B cell (primary cell): ENCODE measurements around the gene CACNA2D3. TPM values are rescaled to one million over a fixed set of nuclear protein-coding genes. Genes with fewer than 3 reads are reported as not detected.

Experiments
- ATAC-seq: fragments of 200-7000 bp; cut with Tn5 transposase; one replicate; pipeline ENCODE4 v1.10.0; 2021; ENCODE audit warnings: low read depth, mild to moderate bottlenecking, moderate number of reproducible peaks, moderate library complexity
- CTCF ChIA-PET: fragments of 350-600 bp; sonication (Branson Sonifier 250); formaldehyde crosslinking; loops from one replicate; lab custom pipeline; 2021; ENCODE audit warnings: antibody characterized with exemption, inconsistent platforms; lab: Charles Lee
- POLR2A ChIA-PET: fragments of 350-600 bp; sonication (Branson Sonifier 250); formaldehyde crosslinking; loops from one replicate; lab custom pipeline; 2021; ENCODE audit warnings: antibody characterized with exemption; lab: Charles Lee
- DNase-seq: peaks from one replicate; pipeline ENCODE4 v3.0.0; 2013
- H2AFZ ChIP-seq: 2 replicates; pipeline ENCODE4 v1.6.1; 2012; ENCODE audit warnings: mild to moderate bottlenecking, low read depth, low read length; ENCODE audit not compliant: insufficient read depth, poor library complexity, severe bottlenecking
- H3K27ac ChIP-seq, 2 donors: 1 replicate in 1 of 2; 2 replicates in 1 of 2; pipeline ENCODE4 v1.5.1; 2012 to 2013; ENCODE audit warnings: low read length in 2 of 2, mild to moderate bottlenecking in 2 of 2, moderate library complexity in 1 of 2
- H3K27me3 ChIP-seq, 4 experiments: fragments of 200-600 bp in 1 of 4; sonication (generic) in 1 of 4; replicated peaks in 1 of 4; 1 replicate in 2 of 4; 2 replicates in 2 of 4; pipeline versions ENCODE4 v1.6.1 to v1.7.0; 2013 to 2016; ENCODE audit warnings: low read length in 3 of 4, mild to moderate bottlenecking in 2 of 4, mixed read lengths in 1 of 4, moderate library complexity in 1 of 4; ENCODE audit not compliant: insufficient read depth in 4 of 4, control insufficient read depth in 3 of 4; ENCODE audit errors: control extremely low read depth in 1 of 4
- H3K36me3 ChIP-seq, 2 experiments: replicated peaks in 1 of 2; 1 replicate in 1 of 2; 2 replicates in 1 of 2; pipeline versions ENCODE4 v1.6.1 to v1.7.1; 2013; ENCODE audit warnings: low read length in 1 of 2; ENCODE audit not compliant: insufficient read depth in 2 of 2, control insufficient read depth in 1 of 2; ENCODE audit errors: control extremely low read depth in 1 of 2, extremely low read depth in 1 of 2
- H3K4me1 ChIP-seq, 2 donors: fragments of 200-600 bp in 1 of 2; sonication (generic) in 1 of 2; 1 replicate in 1 of 2; 2 replicates in 1 of 2; pipeline versions ENCODE4 v1.5.1 to v1.6.1; 2013 to 2017; ENCODE audit warnings: low read length in 2 of 2; ENCODE audit not compliant: control insufficient read depth in 2 of 2, insufficient read depth in 2 of 2
- H3K4me2 ChIP-seq: replicated peaks from 2 replicates; pipeline ENCODE3; 2012; ENCODE audit warnings: mild to moderate bottlenecking, low read depth, low read length; ENCODE audit not compliant: poor library complexity, severe bottlenecking
- H3K4me3 ChIP-seq, 5 experiments: fragments of 200-600 bp in 1 of 5; sonication (generic) in 1 of 5; 1 replicate in 3 of 5; 2 replicates in 2 of 5; pipeline versions ENCODE4 v1.5.1 to v1.7.0; 2011 to 2016; ENCODE audit warnings: low read length in 4 of 5, mild to moderate bottlenecking in 4 of 5, low read depth in 2 of 5, control low read depth in 1 of 5, moderate library complexity in 1 of 5; ENCODE audit not compliant: insufficient read depth in 1 of 5; ENCODE audit errors: control extremely low read depth in 1 of 5, extremely low read depth in 1 of 5
- H3K79me2 ChIP-seq: fragments of 200-600 bp; sonication (generic); one replicate; pipeline ENCODE4 v1.6.0; 2016; ENCODE audit warnings: low read length; ENCODE audit not compliant: control insufficient read depth, insufficient read depth
- H3K9ac ChIP-seq: fragments of 200-600 bp; sonication (generic); 2 replicates; pipeline ENCODE4 v1.6.1; 2017; ENCODE audit warnings: mild to moderate bottlenecking, low read length, moderate library complexity
- H3K9me3 ChIP-seq, 3 donors: one replicate each; pipeline versions ENCODE4 v1.6.1 to v1.7.1; 2013; ENCODE audit warnings: low read length in 2 of 3; ENCODE audit not compliant: control insufficient read depth in 2 of 3, insufficient read depth in 1 of 3; ENCODE audit errors: control extremely low read depth in 1 of 3
- H4K20me1 ChIP-seq: 2 replicates; pipeline ENCODE4 v1.6.0; 2012; ENCODE audit warnings: mild to moderate bottlenecking, low read length; ENCODE audit not compliant: insufficient read depth, control insufficient read depth, poor library complexity, severe bottlenecking
- H3K27ac Mint-ChIP-seq: one replicate; pipeline ENCODE4 v1.8.0; 2021; ENCODE audit warnings: mixed read lengths
- H3K27me3 Mint-ChIP-seq: one replicate; pipeline ENCODE4 v1.8.0; 2021; ENCODE audit warnings: mixed read lengths
- H3K4me1 Mint-ChIP-seq: one replicate; pipeline ENCODE4 v1.8.0; 2021; ENCODE audit warnings: mixed read lengths
- H3K4me3 Mint-ChIP-seq: one replicate; pipeline ENCODE4 v1.8.0; 2021; ENCODE audit warnings: mixed read lengths
- H3K9me3 Mint-ChIP-seq: one replicate; pipeline ENCODE4 v1.8.0; 2022; ENCODE audit warnings: mixed read lengths; ENCODE audit not compliant: insufficient read depth
- CTCF ChIP-seq: fragments of 200-600 bp; IDR thresholded peaks from one replicate; pipeline ENCODE4 v1.8.0; 2022; ENCODE audit warnings: antibody characterized with exemption, mild to moderate bottlenecking
- EZH2 ChIP-seq: IDR thresholded peaks from 2 replicates; pipeline ENCODE4 v1.6.1; 2012; ENCODE audit warnings: borderline replicate concordance, low read depth, mild to moderate bottlenecking, moderate library complexity, low read length; ENCODE audit not compliant: insufficient read depth, poor library complexity, severe bottlenecking
- WGBS: methylation state at CpG from one replicate; pipeline ENCODE4 v1.1.5; 2013; ENCODE audit warnings: missing lambda C conversion rate; ENCODE audit not compliant: insufficient coverage; 5-methylcytosine and 5-hydroxymethylcytosine counted together
- intact Hi-C: fragments of 100-400 bp; cut with micrococcal nuclease; formaldehyde crosslinking; loops from one replicate; pipeline ENCODE4 v1.10.0; 2022
- polyA plus RNA-seq: library from polyadenylated mRNA; depleted of rRNA; stranded (reverse); fragments of >200 nt; gene quantifications from 2 replicates; pipeline ENCODE4 v1.2.3, GENCODE V29; 2012
- total RNA-seq, 2 donors: library from RNA; stranded (reverse); fragments of 120-200 nt in 1 of 2; gene quantifications; 1 replicate in 1 of 2; 2 replicates in 1 of 2; pipeline versions ENCODE4 v1.2.3 to v1.2.4, GENCODE V29; 2013 to 2022

CACNA2D3 gene
- total and polyA plus RNA-seq, 2 donors (not counting 1 experiment from before 2014, with no cell fraction given), result not detected

DNA sequence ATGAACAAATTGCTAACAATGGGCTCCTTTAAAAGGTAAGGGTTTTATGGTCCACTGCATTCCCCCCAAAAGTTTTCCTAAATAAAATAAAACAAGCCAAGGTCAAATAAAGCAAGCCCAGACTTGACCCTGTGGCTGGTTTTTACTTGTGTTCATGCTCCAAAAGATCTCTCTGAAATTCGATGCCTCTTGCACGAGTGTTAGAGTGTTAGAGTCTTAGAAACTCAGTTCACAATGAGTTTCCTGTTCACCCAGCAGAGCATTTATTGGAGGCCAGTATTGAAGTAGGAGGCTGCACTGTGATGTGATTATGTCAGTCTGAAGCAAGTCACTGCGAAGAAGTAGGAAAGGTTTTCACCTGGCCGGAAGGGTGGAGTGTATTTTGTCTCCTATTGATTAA, 865.4 kb downstream of the CACNA2D3 start:
- ChIA-PET CTCF (no interaction called here), POLR2A (no interaction called here)
- Histone ChIP-seq H3K4me3 (no peak overlapping the region), H3K79me2 (no peaks in the 10 kb centered on the region), H4K20me1 (no peaks in the 10 kb centered on the region), H3K36me3 (no peaks in the 10 kb centered on the region), H3K9ac (no peak overlapping the region), H3K9me3 (no peaks in the 10 kb centered on the region), H3K27me3 (no peaks in the 10 kb centered on the region), H3K4me1 (no peaks in the 10 kb centered on the region), H2AFZ (no peak overlapping the region), H3K27ac (no peak overlapping the region), H3K4me2 (no peak overlapping the region)
- Mint-ChIP-seq H3K27me3 (no peaks in the 10 kb centered on the region), H3K4me3 (no peak overlapping the region), H3K9me3 (no peaks in the 10 kb centered on the region), H3K4me1 (no peaks in the 10 kb centered on the region), H3K27ac (no peak overlapping the region)
- 86% methylated on average over 4 of the region's 4 CpGs for WGBS
- DNase-seq (no peak), ATAC-seq (no peak)
- intact Hi-C loops, result no loop called here
- TF ChIP-seq CTCF (no peak), EZH2 (no peak)

DNA sequence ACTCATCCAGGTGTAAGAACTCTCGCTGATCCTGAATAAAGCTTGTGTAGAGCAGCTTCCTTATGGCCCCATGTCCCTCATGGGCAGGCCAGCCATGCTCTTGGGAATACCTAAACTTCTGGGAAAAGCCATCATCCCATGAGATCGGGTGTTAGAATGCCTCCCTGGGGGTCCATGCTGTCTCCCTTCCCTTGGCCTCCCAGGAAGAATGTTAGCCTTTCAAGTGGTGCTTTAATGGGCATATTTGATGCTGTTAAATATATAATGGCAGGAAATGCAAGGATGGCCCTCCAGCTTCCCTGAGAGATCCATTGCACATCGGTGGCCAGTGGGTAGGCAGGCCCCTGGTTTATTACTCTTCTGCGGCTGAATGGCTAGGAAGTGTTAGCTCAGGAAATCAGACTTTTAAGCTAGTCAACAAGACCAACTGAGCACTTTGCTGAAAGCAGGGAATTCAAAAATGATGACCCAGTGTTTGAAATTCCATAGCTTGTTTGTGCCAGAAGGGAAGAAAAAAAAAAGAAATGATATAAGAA, 866.0 kb downstream of the CACNA2D3 start:
- no peaks in the 10 kb centered on the region for H3K27me3 ChIP-seq
- no peak overlapping the region for H3K4me3 Mint-ChIP-seq
- H3K4me2 ChIP-seq, result no peak overlapping the region
- H3K36me3 ChIP-seq, result no peaks in the 10 kb centered on the region
- no peak overlapping the region for H3K27ac ChIP-seq
- no peaks in the 10 kb centered on the region for H3K4me1 ChIP-seq
- DNase-seq (no peak), ATAC-seq (no peak)
- H3K9me3 ChIP-seq, result no peaks in the 10 kb centered on the region
- no peaks in the 10 kb centered on the region for H3K4me1 Mint-ChIP-seq
- POLR2A ChIA-PET, result no interaction called here
- H4K20me1 ChIP-seq, result no peaks in the 10 kb centered on the region
- no peaks in the 10 kb centered on the region for H3K27me3 Mint-ChIP-seq
- H3K9me3 Mint-ChIP-seq, result no peaks in the 10 kb centered on the region
- H2AFZ ChIP-seq, result no peak overlapping the region
- CTCF ChIA-PET, result no interaction called here
- H3K27ac Mint-ChIP-seq, result no peak overlapping the region
- WGBS, result 80% methylated on average over 4 of the region's 4 CpGs
- no peak overlapping the region for H3K9ac ChIP-seq
- intact Hi-C loops, result no loop called here
- H3K79me2 ChIP-seq, result no peaks in the 10 kb centered on the region
- no peak for TF ChIP-seq CTCF
- TF ChIP-seq EZH2, result no peak
- no peak overlapping the region for H3K4me3 ChIP-seq
